ENCODE measurements around the gene ADRA2B.

DNA sequence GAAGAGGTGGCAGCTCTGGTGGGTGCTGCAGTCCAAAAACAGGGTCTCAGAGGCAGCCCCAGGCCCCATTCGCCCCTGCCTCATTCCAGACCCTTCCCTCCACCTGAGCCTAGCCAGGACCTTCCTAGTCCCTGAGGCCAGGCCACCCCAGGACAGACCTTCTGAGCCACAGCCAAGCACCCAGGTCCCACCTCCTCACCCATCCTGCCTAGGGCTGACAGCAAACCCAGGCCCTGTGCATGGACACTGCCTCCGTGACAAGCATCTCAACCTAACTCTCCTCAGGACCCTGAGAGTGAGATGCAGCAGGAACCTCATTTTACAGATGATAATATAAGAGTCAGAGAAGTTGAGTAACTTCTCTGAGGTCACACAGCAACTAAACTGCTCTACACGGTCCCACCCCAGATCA, 15.5 kb downstream of the ADRA2B start:
- TF ChIP-seq, protein P1, sequence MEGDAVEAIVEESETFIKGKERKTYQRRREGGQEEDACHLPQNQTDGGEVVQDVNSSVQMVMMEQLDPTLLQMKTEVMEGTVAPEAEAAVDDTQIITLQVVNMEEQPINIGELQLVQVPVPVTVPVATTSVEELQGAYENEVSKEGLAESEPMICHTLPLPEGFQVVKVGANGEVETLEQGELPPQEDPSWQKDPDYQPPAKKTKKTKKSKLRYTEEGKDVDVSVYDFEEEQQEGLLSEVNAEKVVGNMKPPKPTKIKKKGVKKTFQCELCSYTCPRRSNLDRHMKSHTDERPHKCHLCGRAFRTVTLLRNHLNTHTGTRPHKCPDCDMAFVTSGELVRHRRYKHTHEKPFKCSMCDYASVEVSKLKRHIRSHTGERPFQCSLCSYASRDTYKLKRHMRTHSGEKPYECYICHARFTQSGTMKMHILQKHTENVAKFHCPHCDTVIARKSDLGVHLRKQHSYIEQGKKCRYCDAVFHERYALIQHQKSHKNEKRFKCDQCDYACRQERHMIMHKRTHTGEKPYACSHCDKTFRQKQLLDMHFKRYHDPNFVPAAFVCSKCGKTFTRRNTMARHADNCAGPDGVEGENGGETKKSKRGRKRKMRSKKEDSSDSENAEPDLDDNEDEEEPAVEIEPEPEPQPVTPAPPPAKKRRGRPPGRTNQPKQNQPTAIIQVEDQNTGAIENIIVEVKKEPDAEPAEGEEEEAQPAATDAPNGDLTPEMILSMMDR (IDR thresholded peaks at IDR 0.05): no peak
- TF ChIP-seq EP300 (IDR thresholded peaks at IDR 0.05) (no peak), POLR2A (IDR thresholded peaks at IDR 0.05) (no peak)
